GM12874 (cell line): ENCODE measurements around the gene CARD10.
A peak's percentile ranks its signal among the peaks of the same experiment; 100 is the strongest.

Source experiments
- TF ChIP-seq, protein P1 (sequence below): IDR thresholded peaks from 2 replicates; pipeline ENCODE4 v1.5.1; 2011; ENCODE audit warnings: low read depth, mild to moderate bottlenecking, control low read depth, low read length, moderate library complexity; ENCODE audit not compliant: insufficient read depth

CARD10 gene, protein sequence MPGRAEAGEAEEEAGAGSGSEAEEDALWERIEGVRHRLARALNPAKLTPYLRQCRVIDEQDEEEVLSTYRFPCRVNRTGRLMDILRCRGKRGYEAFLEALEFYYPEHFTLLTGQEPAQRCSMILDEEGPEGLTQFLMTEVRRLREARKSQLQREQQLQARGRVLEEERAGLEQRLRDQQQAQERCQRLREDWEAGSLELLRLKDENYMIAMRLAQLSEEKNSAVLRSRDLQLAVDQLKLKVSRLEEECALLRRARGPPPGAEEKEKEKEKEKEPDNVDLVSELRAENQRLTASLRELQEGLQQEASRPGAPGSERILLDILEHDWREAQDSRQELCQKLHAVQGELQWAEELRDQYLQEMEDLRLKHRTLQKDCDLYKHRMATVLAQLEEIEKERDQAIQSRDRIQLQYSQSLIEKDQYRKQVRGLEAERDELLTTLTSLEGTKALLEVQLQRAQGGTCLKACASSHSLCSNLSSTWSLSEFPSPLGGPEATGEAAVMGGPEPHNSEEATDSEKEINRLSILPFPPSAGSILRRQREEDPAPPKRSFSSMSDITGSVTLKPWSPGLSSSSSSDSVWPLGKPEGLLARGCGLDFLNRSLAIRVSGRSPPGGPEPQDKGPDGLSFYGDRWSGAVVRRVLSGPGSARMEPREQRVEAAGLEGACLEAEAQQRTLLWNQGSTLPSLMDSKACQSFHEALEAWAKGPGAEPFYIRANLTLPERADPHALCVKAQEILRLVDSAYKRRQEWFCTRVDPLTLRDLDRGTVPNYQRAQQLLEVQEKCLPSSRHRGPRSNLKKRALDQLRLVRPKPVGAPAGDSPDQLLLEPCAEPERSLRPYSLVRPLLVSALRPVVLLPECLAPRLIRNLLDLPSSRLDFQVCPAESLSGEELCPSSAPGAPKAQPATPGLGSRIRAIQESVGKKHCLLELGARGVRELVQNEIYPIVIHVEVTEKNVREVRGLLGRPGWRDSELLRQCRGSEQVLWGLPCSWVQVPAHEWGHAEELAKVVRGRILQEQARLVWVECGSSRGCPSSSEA

DNA sequence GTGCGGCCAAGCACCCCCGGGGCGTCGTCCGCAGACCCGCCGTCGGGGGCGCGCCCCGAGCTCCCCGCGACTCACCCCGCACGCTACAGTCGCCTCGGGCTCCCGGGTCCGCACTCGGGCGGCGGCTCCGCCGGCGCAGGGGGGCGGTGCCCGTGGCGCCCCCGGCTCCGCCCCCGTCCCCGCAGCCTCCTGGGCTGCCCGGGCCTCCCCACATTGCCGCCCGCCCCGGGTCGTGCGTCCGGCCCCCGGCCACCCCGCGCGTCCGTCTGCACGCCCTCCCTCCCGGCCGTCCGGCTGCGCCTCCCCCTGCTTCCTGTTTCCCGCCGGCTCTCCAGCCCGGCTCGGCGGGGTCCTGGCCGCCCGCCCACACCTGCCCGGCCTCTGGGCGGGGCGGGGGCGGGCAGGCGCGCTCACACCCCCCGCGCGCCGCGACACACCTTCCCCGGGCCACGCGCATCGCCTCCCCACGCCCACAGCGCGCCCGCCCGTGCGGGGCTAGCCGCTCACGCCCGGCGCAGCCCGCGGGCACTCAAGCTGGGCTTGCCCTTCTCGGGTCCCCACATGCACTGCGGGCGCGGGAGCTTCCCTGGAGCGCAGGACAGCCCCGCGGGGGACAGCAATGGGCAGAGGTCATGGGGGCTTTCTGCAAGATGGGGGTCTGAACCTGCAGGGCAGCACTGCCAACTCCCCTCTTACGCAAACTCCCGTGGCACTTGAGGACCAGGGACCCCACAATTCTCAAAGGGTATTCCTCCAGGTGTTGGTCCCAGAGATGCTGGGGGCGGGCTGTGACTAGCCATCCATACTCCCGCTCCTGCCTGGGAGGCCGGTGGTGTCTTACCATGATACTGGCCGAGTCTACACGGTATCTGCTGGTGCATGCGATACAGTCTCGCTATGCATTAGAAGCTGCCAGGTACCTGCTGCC is at the start of gene CARD10:
CARD10 (minus strand) TSS at position 148 of the 928 bp plus-strand sequence. CDS start 215 bp downstream, outside the sequence.
- TF ChIP-seq, protein P1, sequence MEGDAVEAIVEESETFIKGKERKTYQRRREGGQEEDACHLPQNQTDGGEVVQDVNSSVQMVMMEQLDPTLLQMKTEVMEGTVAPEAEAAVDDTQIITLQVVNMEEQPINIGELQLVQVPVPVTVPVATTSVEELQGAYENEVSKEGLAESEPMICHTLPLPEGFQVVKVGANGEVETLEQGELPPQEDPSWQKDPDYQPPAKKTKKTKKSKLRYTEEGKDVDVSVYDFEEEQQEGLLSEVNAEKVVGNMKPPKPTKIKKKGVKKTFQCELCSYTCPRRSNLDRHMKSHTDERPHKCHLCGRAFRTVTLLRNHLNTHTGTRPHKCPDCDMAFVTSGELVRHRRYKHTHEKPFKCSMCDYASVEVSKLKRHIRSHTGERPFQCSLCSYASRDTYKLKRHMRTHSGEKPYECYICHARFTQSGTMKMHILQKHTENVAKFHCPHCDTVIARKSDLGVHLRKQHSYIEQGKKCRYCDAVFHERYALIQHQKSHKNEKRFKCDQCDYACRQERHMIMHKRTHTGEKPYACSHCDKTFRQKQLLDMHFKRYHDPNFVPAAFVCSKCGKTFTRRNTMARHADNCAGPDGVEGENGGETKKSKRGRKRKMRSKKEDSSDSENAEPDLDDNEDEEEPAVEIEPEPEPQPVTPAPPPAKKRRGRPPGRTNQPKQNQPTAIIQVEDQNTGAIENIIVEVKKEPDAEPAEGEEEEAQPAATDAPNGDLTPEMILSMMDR: no peak

DNA sequence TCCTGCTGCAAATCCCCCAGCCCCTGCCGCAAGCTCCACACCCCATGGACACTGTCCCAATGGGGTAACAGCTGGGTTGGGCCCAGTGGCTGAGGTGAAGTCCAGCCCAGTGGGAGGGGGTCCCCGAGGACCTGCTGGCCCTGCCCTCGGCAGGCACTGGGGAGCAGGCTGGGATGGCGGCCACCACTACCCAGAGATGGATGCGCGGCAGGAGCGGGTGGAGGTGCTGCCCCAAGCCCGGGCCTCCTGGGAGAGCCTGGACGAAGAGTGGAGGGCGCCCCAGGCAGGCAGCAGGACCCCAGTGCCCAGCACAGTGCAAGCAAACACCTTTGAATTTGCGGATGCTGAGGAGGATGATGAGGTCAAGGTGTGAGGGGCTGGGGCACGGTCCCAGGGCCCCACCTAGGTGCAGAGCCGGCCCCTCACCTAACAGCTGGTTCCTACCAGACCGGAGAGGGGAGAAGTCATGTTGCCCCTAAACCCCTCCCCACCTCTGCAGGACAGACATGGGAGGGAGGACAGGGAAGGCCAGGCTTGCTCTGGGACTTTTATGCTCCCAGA is 49.3 kb upstream of the CARD10 start:
- TF ChIP-seq, protein P1: no peak

DNA sequence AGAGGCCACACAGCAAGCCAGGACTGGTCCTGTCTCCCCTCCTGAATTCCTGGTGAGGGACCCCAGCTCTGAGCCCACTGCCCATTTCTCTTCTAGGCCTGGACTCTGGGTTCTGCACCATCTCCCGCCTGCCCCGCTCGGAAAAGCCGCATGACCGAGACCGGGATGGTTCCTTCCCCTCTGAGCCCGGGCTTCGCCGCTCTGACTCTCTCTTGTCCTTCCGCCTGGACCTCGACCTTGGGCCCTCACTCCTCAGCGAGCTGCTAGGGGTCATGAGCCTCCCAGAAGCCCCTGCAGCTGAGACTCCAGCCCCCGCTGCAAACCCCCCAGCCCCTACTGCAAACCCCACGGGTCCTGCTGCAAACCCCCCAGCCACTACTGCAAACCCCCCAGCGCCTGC is 48.8 kb upstream of the CARD10 start:
- TF ChIP-seq, protein P1: no peak

DNA sequence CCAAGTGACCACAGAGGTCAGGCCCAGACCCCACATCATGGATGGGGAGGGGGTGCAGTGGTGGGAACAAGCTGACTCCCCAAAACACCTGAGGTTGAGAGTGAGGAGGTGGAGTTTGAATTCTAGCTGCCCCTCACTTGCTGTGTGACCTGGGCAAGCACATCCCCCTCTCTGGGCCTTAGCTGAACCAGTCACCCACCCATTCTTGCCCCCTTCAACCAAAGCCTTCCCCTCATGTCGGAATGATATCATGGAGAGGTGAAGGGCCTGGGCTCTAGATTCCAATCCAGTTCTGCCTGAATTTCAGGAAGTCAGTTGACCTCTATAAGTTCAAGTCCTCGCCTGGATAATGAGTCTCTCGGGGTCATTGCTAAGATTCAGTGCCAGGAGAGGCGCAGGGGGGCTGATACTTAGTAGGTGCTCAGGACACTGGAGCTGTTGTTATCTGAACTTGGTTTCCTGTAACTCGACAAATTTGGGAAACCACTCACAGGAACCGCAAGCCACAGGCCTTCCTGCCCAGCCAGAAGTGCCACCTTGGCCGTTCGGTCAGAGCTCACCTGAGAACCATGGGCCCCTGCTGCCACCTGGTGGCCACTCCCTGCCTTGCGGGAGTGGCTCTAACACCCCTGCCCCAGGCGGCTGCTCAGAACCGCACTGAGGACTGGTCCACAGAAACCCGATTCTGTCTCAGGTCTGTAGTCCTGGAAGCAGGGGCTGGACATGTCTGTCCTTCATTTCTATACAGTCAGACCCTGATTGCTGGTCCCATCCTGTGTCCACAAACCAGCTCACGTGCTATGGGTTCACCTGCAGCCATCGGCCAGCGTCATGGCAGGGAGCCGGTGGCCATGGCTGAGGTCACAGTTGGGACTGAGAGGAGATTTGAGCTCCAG is 47.9 kb upstream of the CARD10 start:
- TF ChIP-seq, protein P1: peak; percentile 97

DNA sequence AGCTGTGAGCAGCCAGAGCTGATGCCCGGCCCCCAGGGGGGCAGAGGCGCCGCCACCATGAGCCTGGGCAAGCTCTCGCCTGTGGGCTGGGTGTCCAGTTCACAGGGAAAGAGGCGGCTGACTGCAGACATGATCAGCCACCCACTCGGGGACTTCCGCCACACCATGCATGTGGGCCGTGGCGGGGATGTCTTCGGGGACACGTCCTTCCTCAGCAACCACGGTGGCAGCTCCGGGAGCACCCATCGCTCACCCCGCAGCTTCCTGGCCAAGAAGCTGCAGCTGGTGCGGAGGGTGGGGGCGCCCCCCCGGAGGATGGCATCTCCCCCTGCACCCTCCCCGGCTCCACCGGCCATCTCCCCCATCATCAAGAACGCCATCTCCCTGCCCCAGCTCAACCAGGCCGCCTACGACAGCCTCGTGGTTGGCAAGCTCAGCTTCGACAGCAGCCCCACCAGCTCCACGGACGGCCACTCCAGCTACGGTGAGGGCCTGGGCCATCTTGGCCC is 47.2 kb upstream of the CARD10 start:
- TF ChIP-seq, protein P1: no peak

DNA sequence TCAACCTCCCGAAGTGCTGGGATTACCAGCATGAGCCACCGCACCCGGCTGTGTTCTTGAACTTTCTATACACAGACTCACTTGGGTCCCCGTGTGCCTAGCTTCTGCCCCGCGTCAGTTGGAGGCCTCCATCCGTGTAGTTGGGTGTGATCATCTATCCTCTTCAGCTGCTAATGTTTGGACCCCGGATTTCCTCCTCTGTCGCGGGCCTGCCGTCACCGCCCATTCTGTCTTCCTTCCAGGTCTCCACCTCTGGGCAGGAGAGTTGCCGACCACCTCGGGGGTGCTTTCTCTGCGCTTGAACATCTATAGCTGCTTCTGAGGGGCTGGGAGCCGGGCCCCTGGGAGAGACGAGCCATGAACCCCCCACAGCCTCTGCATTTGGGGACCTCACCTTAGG is 46.6 kb upstream of the CARD10 start:
- TF ChIP-seq, protein P1: no peak
